Activated CD8-positive, alpha-beta memory T cell treated with anti-CD3 and anti-CD28 coated beads for 48 hours (primary cell): ENCODE data around the gene RNU5D-1.
"Not testable (repeated sequence)": the region's sequence is repeated elsewhere in the genome, so short reads cannot be mapped to it uniquely, and the experiment has no call there.

ENCODE experiments used
- DNase-seq, 3 experiments: peaks; one replicate each; pipeline ENCODE4 v3.0.0-alpha.2; 2020; ENCODE audit warnings: low read depth in 2 of 3, low spot score in 2 of 3

Gene RNU5D-1

GRCh38 chr1:44730741-44731512 lies at the start of gene RNU5D-1:
Gene RNU5D-1 (minus strand): TSS chr1:44731170.
- peak in 2 of 3 experiments; percentile 73 to 91 for DNase-seq

GRCh38 chr1:44780583-44781121 lies 49.7 kb upstream of the RNU5D-1 start:
- no peak for DNase-seq

GRCh38 chr1:44778705-44779576 lies 48.0 kb upstream of the RNU5D-1 start:
- no peak for DNase-seq

GRCh38 chr1:44777969-44778635 lies 47.1 kb upstream of the RNU5D-1 start:
- DNase-seq: no peak

- no peak for DNase-seq
Observed at GRCh38 chr1:44777547-44777946, 46.6 kb upstream of the RNU5D-1 start.

GRCh38 chr1:44776730-44777068 lies 45.7 kb upstream of the RNU5D-1 start:
- no peak for DNase-seq

- no peak for DNase-seq
Observed at GRCh38 chr1:44775930-44776729, 45.2 kb upstream of the RNU5D-1 start.

GRCh38 chr1:44775078-44775929 lies 44.3 kb upstream of the RNU5D-1 start, which contains the start of gene RPS8:
Gene RPS8 (plus strand): TSS chr1:44775540. CDS start chr1:44775597, 57 bp downstream.
- peak; percentile 74 to 87 (median 76) for DNase-seq

- not testable (repeated sequence) for DNase-seq
Observed at GRCh38 chr1:44766421-44766820, 35.5 kb upstream of the RNU5D-1 start.

GRCh38 chr1:44760876-44761275 lies 29.9 kb upstream of the RNU5D-1 start:
- no peak for DNase-seq

- DNase-seq: no peak
Observed at GRCh38 chr1:44759077-44759476, 28.1 kb upstream of the RNU5D-1 start.

GRCh38 chr1:44757420-44757819 lies 26.4 kb upstream of the RNU5D-1 start:
- DNase-seq: no peak

GRCh38 chr1:44747878-44748277 lies 16.9 kb upstream of the RNU5D-1 start:
- DNase-seq: no peak

GRCh38 chr1:44743211-44743610 lies 12.2 kb upstream of the RNU5D-1 start:
- no peak for DNase-seq

- no peak for DNase-seq
Observed at GRCh38 chr1:44740179-44740617, 9.2 kb upstream of the RNU5D-1 start.

GRCh38 chr1:44739307-44740178 lies 8.6 kb upstream of the RNU5D-1 start, which contains the start of gene KIF2C:
Gene KIF2C (plus strand): TSS chr1:44739837. CDS start chr1:44739933, 96 bp downstream.
- DNase-seq: peak; percentile 86 to 94 (median 86)

- DNase-seq: not testable (repeated sequence)
Observed at GRCh38 chr1:44738953-44739306, 8.0 kb upstream of the RNU5D-1 start.

GRCh38 chr1:44735992-44736391 lies 5.0 kb upstream of the RNU5D-1 start:
- no peak for DNase-seq
